GM12878 (cell line): Measurements from ENCODE around the gene CATSPER3. TPM values are rescaled to one million over a fixed set of nuclear protein-coding genes. Genes with fewer than 3 reads are reported as not detected.

Experiments used
- ATAC-seq: fragments of 200-7000 bp; cut with Tn5 transposase; 3 replicates; pipeline ENCODE4 v1.9.1; 2020; ENCODE audit warnings: mild to moderate bottlenecking, moderate library complexity
- BruUV-seq: library from RNA; stranded (reverse); fragments of 400-500 nt; replicated peaks from 2 replicates; lab custom pipeline; 2021; lab: Mats Ljungman, UMichigan
- CTCF ChIA-PET: fragments of 300-600 bp; sonication (Branson Sonifier 250); formaldehyde crosslinking; extraction: SDS; loops from one replicate; lab custom pipeline; 2021; ENCODE audit warnings: inconsistent platforms; lab: Yijun Ruan, JAX
- POLR2A ChIA-PET: fragments of 350-600 bp; formaldehyde crosslinking; extraction: SDS; loops from one replicate; lab custom pipeline; 2021; ENCODE audit warnings: inconsistent platforms; lab: Charles Lee
- RAD21 ChIA-PET: fragments of 300-600 bp; sonication (Branson Sonifier 250); formaldehyde crosslinking; loops from one replicate; lab custom pipeline; 2023; ENCODE audit warnings: antibody characterized with exemption; ENCODE audit not compliant: unreplicated experiment; lab: Charles Lee
- SMC1A ChIA-PET: fragments of 300-600 bp; sonication (Branson Sonifier 250); formaldehyde crosslinking; loops from one replicate; lab custom pipeline; 2023; ENCODE audit not compliant: unreplicated experiment, uncharacterized antibody; lab: Charles Lee
- DNase-seq: peaks from one replicate; pipeline ENCODE4 v3.0.0-alpha.2; 2011; ENCODE audit warnings: low read depth, low spot score
- FAIRE-seq: peaks from 3 replicates; lab custom pipeline; 2011; peaks lifted over from hg19 to GRCh38; lab: Jason Lieb, UNC
- H2AFZ ChIP-seq: 2 replicates; pipeline ENCODE4 v1.6.0; 2011; ENCODE audit warnings: low read depth, low read length, control low read depth; ENCODE audit not compliant: control insufficient read depth
- H3K27ac ChIP-seq: 2 replicates; pipeline ENCODE4 v1.5.1; 2011; ENCODE audit warnings: control low read depth; ENCODE audit not compliant: control insufficient read depth, insufficient read depth
- H3K27me3 ChIP-seq, 2 experiments: replicated peaks in 1 of 2; 2 replicates each; pipeline versions ENCODE4 v1.6.0 to v1.6.1; 2011; ENCODE audit warnings: low read length in 1 of 2; ENCODE audit not compliant: control insufficient read depth in 2 of 2, insufficient read depth in 2 of 2
- H3K36me3 ChIP-seq, 2 experiments: 2 replicates each; pipeline ENCODE4 v1.5.1; 2011; ENCODE audit warnings: low read length in 1 of 2; ENCODE audit not compliant: control insufficient read depth in 2 of 2, insufficient read depth in 2 of 2
- H3K4me1 ChIP-seq: 2 replicates; pipeline ENCODE4 v1.6.1; 2011; ENCODE audit warnings: mild to moderate bottlenecking, low read length, moderate library complexity, mixed read lengths; ENCODE audit not compliant: control insufficient read depth, insufficient read depth
- H3K4me2 ChIP-seq: 2 replicates; pipeline ENCODE4 v1.6.0; 2011; ENCODE audit warnings: control low read depth; ENCODE audit not compliant: control insufficient read depth, insufficient read depth
- H3K4me3 ChIP-seq: fragments of 200-600 bp; sonication (generic); 2 replicates; pipeline ENCODE4 v1.5.1; 2016
- H3K79me2 ChIP-seq: 2 replicates; pipeline ENCODE4 v1.6.0; 2011; ENCODE audit warnings: low read length; ENCODE audit not compliant: control insufficient read depth, insufficient read depth
- H3K9ac ChIP-seq: 2 replicates; pipeline ENCODE4 v1.8.0; 2011; ENCODE audit warnings: low read length, control low read depth, mixed read lengths; ENCODE audit not compliant: control insufficient read depth, insufficient read depth
- H3K9me3 ChIP-seq: replicated peaks from 3 replicates; pipeline ENCODE4 v1.5.1; 2011; ENCODE audit warnings: mild to moderate bottlenecking, low read length; ENCODE audit not compliant: control insufficient read depth, insufficient read depth
- H4K20me1 ChIP-seq: 2 replicates; pipeline ENCODE4 v1.6.0; 2011; ENCODE audit not compliant: control insufficient read depth, insufficient read depth
- ATF7 ChIP-seq: fragments of 450-650 bp; IDR thresholded peaks from 2 replicates; pipeline ENCODE4 v1.6.1; 2016; ENCODE audit warnings: low read depth, mild to moderate bottlenecking
- CEBPB ChIP-seq, 2 experiments: fragments of 150-350 bp in 1 of 2; IDR thresholded peaks; 2 replicates each; pipeline ENCODE4 v1.6.1; 2012 to 2014; ENCODE audit warnings: low read depth in 2 of 2, low read length in 2 of 2, borderline replicate concordance in 1 of 2, inconsistent platforms in 1 of 2
- CREM ChIP-seq: IDR thresholded peaks from 2 replicates; pipeline ENCODE4 v1.6.1; 2014; ENCODE audit warnings: antibody characterized with exemption, low read depth
- IRF5 ChIP-seq: fragments of 450-650 bp; IDR thresholded peaks from 2 replicates; pipeline ENCODE4 v1.6.1; 2017; ENCODE audit warnings: borderline replicate concordance
- NFXL1 ChIP-seq: fragments of 450-650 bp; IDR thresholded peaks from 2 replicates; pipeline ENCODE4 v1.6.1; 2017; ENCODE audit warnings: antibody characterized with exemption, mild to moderate bottlenecking, borderline replicate concordance
- PKNOX1 ChIP-seq: fragments of 450-650 bp; IDR thresholded peaks from 2 replicates; pipeline ENCODE4 v1.6.1; 2016; ENCODE audit warnings: mild to moderate bottlenecking
- POLR2AphosphoS5 ChIP-seq: IDR thresholded peaks from 2 replicates; pipeline ENCODE4 v1.6.1; 2011; ENCODE audit warnings: mild to moderate bottlenecking, low read length, inconsistent platforms
- POU2F2 ChIP-seq: IDR thresholded peaks from 3 replicates; pipeline ENCODE4 v1.6.1; 2011; ENCODE audit warnings: low read depth, mild to moderate bottlenecking, low read length, borderline replicate concordance
- RELA ChIP-seq: fragments of 450-650 bp; IDR thresholded peaks from 2 replicates; pipeline ENCODE4 v1.8.0; 2014; ENCODE audit warnings: borderline replicate concordance; ENCODE audit not compliant: partially characterized antibody
- WGBS: methylation state at CpG from one replicate; pipeline ENCODE4 v1.1.6; 2016; ENCODE audit warnings: low lambda C conversion rate; ENCODE audit not compliant: insufficient replicate concordance, insufficient coverage; ENCODE audit errors: missing lambda C conversion rate; 5-methylcytosine and 5-hydroxymethylcytosine counted together
- in situ Hi-C: fragments of 300-500 bp; cut with MboI; formaldehyde crosslinking; loops from 9 replicates; pipeline ENCODE4 v1.14.3; 2018; ENCODE audit warnings: mixed read lengths
- intact Hi-C: fragments of 100-400 bp; cut with micrococcal nuclease; formaldehyde crosslinking; loops from one replicate; pipeline ENCODE4 v1.14.2; 2022; ENCODE audit not compliant: unreplicated experiment
- polyA plus RNA-seq, 11 experiments: library from polyadenylated mRNA; depleted of rRNA in 4 of 11; unstranded in 6 of 11; stranded (reverse) in 5 of 11; fragments of >200 nt; fragmentation: Nextera tagmentation in 4 of 11; fragmentation: Illumina TruSeq in 1 of 11; extraction: Ambion mirVana in 4 of 11; extraction: Trizol in 1 of 11; gene quantifications; 1 replicate in 1 of 11; 2 replicates in 10 of 11; pipeline versions ENCODE4 v1.2.1 to v1.2.3, GENCODE V29; 2011 to 2016; ENCODE audit warnings: inconsistent platforms in 2 of 11, missing spikeins in 2 of 11, low read depth in 1 of 11
- total RNA-seq, 4 experiments: library from RNA; depleted of rRNA in 3 of 4; stranded (reverse); fragments of >200 nt in 3 of 4; fragmentation: Illumina TruSeq in 1 of 4; extraction: Trizol in 1 of 4; gene quantifications; 2 replicates each; pipeline versions ENCODE4 v1.2.1 to v1.2.3, GENCODE V29; 2013 to 2021

Gene CATSPER3
- total and polyA plus RNA-seq, 10 of the 15 experiments (the other 5 are each of a cell fraction or from before 2014, with no cell fraction given) = 0.06 to 0.38 (median 0.13) TPM; not detected in 4

GRCh38 chr5:134937526-134937925 lies 30.2 kb upstream of the CATSPER3 start:
- 99% methylated on average over 8 of the region's 8 CpGs for WGBS
- no peaks in the 10 kb centered on the region for H4K20me1 ChIP-seq
- FAIRE-seq = no peak
- intact Hi-C loops = no loop called here
- no peaks in the 10 kb centered on the region for H3K79me2 ChIP-seq
- H3K27me3 ChIP-seq = no peaks in the 10 kb centered on the region
- no peak for TF ChIP-seq CREM
- TF ChIP-seq RELA = no peak
- no peak for TF ChIP-seq POU2F2
- TF ChIP-seq NFXL1 = no peak
- TF ChIP-seq IRF5 = no peak
- no peak for TF ChIP-seq ATF7
- TF ChIP-seq CEBPB (IDR thresholded peaks at IDR 0.05; ENCODE audit: borderline replicate concordance in 1 of 2, low read depth in 2 of 2, low read length in 2 of 2) = no peak
- TF ChIP-seq POLR2AphosphoS5 = no peak
- no peak for TF ChIP-seq PKNOX1
- TF ChIP-seq, all 136 proteins: peak for 0
- Histone ChIP-seq H3K4me2 (no peak overlapping the region), H3K36me3 (no peaks in the 10 kb centered on the region; a peak in 1 of 4 replicates), H3K27ac (no peak overlapping the region), H3K4me1 (no peaks in the 10 kb centered on the region), H3K4me3 (no peak overlapping the region), H3K9ac (no peak overlapping the region), H2AFZ (no peak overlapping the region), H3K9me3 (no peaks in the 10 kb centered on the region)
- in situ Hi-C loops = no loop called here
- no TSS peak for BruUV-seq
- SMC1A ChIA-PET = interaction anchor here (0.9 kb wide), 1 partner anchor 20 kb away, joined by 3 read pairs; no protein-coding TSS in a partner anchor
- CTCF ChIA-PET = no interaction called here
- DNase-seq = no peak
- RAD21 ChIA-PET = no interaction called here
- no peak for ATAC-seq
- POLR2A ChIA-PET = no interaction called here
